Thoracic aorta (tissue), 2 donors: ENCODE results near the gene TMEM31. TPM values are rescaled to one million over a fixed set of nuclear protein-coding genes. Genes with fewer than 3 reads are reported as not detected.

Source experiments
- ATAC-seq: fragments of 150-250 bp; one replicate; pipeline ENCODE4 v1.8.0; 2017; ENCODE audit warnings: low read depth; ENCODE audit not compliant: insufficient number of reproducible peaks, low FRiP score
- DNase-seq: peaks from one replicate; pipeline ENCODE4 v3.0.0-alpha.2; 2020; ENCODE audit warnings: low spot score
- H3K27ac ChIP-seq, 2 donors: fragments of 200-600 bp; sonication (generic); 1 replicate in 1 of 2; 2 replicates in 1 of 2; pipeline ENCODE4 v1.5.1; 2016; ENCODE audit warnings: mild to moderate bottlenecking in 2 of 2, moderate library complexity in 2 of 2
- H3K27me3 ChIP-seq: fragments of 200-600 bp; sonication (generic); replicated peaks from 2 replicates; pipeline ENCODE4 v1.6.0; 2016; ENCODE audit warnings: mild to moderate bottlenecking; ENCODE audit not compliant: insufficient read depth
- H3K36me3 ChIP-seq: fragments of 200-600 bp; sonication (generic); one replicate; pipeline ENCODE4 v1.5.1; 2016
- H3K4me1 ChIP-seq, 2 donors: fragments of 200-600 bp; sonication (generic); 1 replicate in 1 of 2; 2 replicates in 1 of 2; pipeline versions ENCODE4 v1.5.1 to v1.6.0; 2016; ENCODE audit warnings: low read depth in 2 of 2, mild to moderate bottlenecking in 1 of 2; ENCODE audit not compliant: control insufficient read depth in 1 of 2
- H3K4me3 ChIP-seq: fragments of 200-600 bp; sonication (generic); 2 replicates; pipeline ENCODE4 v1.5.1; 2016; ENCODE audit warnings: mild to moderate bottlenecking
- H3K9me3 ChIP-seq: fragments of 200-600 bp; sonication (generic); 2 replicates; pipeline ENCODE4 v1.5.1; 2016
- CTCF ChIP-seq: fragments of 200-600 bp; sonication (generic); IDR thresholded peaks from one replicate; pipeline ENCODE4 v1.5.1; 2019; ENCODE audit warnings: antibody characterized with exemption
- total RNA-seq, 2 donors: library from RNA; depleted of rRNA; stranded (reverse); fragments of >200 nt; gene quantifications; one replicate each; pipeline versions ENCODE4 v1.1.0 to v1.2.3, GENCODE V29; 2016

TMEM31 gene
- total RNA-seq, 2 donors from 2014 or later = not detected

- no peak for DNase-seq
- Histone ChIP-seq H3K4me3 (no peak overlapping the region), H3K4me1 (no peaks in the 10 kb centered on the region), H3K9me3 (no peaks in the 10 kb centered on the region), H3K27me3 (no peaks in the 10 kb centered on the region), H3K36me3 (no peaks in the 10 kb centered on the region), H3K27ac (no peak overlapping the region)
- no peak for ATAC-seq
- no peak for TF ChIP-seq CTCF
Observed at GRCh38 chrX:103697687-103698086, 13.0 kb upstream of the TMEM31 start.

- Histone ChIP-seq H3K4me1 (no peaks in the 10 kb centered on the region), H3K27ac (no peak overlapping the region), H3K4me3 (no peak overlapping the region), H3K9me3 (no peaks in the 10 kb centered on the region), H3K36me3 (no peaks in the 10 kb centered on the region), H3K27me3 (no peaks in the 10 kb centered on the region)
- TF ChIP-seq CTCF = no peak
- no peak for DNase-seq
- no peak for ATAC-seq
Observed at GRCh38 chrX:103699243-103699642, 11.5 kb upstream of the TMEM31 start.

GRCh38 chrX:103704863-103705262, 5.8 kb upstream of the TMEM31 start:
- no peaks in the 10 kb centered on the region for H3K27me3 ChIP-seq
- DNase-seq = no peak

GRCh38 chrX:103716962-103717361, 6.3 kb downstream of the TMEM31 start:
- no peaks in the 10 kb centered on the region for H3K36me3 ChIP-seq
- H3K4me1 ChIP-seq = peaks cover 0 to 4% of the 10 kb centered on the region in 2 donors
- DNase-seq (no peak), ATAC-seq (peak; percentile 65)
- TF ChIP-seq CTCF = no peak
- H3K27me3 ChIP-seq = no peaks in the 10 kb centered on the region
- H3K9me3 ChIP-seq = no peaks in the 10 kb centered on the region
- peak overlapping the region in 1 of 2 donors; percentile 48 for H3K27ac ChIP-seq
- no peak overlapping the region for H3K4me3 ChIP-seq

More at GRCh38 chrX:103704863-103705262, 5.8 kb upstream of the TMEM31 start:
- Histone ChIP-seq H3K36me3 (no peaks in the 10 kb centered on the region), H3K27ac (no peak overlapping the region), H3K9me3 (no peaks in the 10 kb centered on the region), H3K4me3 (no peak overlapping the region), H3K4me1 (no peaks in the 10 kb centered on the region)
- ATAC-seq = no peak
- no peak for TF ChIP-seq CTCF

- no peak for TF ChIP-seq CTCF
- H3K36me3 ChIP-seq = no peaks in the 10 kb centered on the region
- peaks cover 0 to 4% of the 10 kb centered on the region in 2 donors for H3K4me1 ChIP-seq
- DNase-seq (no peak), ATAC-seq (no peak)
- no peaks in the 10 kb centered on the region for H3K9me3 ChIP-seq
- no peaks in the 10 kb centered on the region for H3K27me3 ChIP-seq
- no peak overlapping the region for H3K4me3 ChIP-seq
- no peak overlapping the region for H3K27ac ChIP-seq
Observed at GRCh38 chrX:103718120-103718519, 7.4 kb downstream of the TMEM31 start.
